HPDE6-E6E7 (cell line): ENCODE measurements around the gene FRY.

Experiments
- DNase-seq: peaks from one replicate; pipeline ENCODE4 v3.0.0; 2011; ENCODE audit warnings: missing footprints; ENCODE audit errors: extremely low spot score

Gene FRY

DNA sequence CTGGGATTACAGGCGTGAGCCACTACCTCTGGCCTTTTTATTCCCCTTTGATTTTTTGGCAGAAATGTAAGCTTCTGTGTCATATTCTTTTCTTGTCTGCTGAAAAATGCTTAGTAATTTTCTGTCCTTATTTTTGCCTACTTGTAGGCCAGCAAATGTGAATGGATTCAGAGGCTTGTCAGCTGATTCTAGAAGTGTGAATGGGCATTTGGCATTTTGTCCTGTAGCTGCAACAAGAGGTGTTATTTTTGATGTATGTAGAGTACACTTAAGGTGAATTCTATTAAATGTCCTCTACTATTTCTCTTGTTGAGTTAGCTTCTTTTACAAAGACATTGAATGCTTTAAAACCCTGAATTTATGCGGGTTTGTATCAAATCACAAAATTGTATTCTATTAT, 50.0 kb downstream of the FRY start:
- DNase-seq: no peak

DNA sequence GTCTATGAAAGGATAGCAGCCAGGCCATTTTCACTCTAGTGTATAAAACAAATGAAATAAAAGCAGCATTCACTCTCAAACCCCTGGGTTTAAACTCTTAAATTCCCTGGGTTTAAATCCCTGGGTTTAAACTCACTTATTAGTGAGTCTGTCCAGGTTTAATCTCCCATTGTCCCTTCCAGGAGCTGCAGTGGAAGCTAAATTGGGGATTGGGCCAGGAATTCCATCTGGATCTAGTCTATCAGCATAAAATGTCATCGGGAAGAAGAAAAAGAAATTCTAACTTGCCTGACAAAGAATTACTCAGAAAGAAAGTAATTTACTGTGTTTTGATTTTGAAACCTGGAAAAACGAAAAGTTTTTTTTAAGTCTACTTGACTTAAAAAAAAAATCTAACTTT, 54.8 kb downstream of the FRY start:
- no peak for DNase-seq

DNA sequence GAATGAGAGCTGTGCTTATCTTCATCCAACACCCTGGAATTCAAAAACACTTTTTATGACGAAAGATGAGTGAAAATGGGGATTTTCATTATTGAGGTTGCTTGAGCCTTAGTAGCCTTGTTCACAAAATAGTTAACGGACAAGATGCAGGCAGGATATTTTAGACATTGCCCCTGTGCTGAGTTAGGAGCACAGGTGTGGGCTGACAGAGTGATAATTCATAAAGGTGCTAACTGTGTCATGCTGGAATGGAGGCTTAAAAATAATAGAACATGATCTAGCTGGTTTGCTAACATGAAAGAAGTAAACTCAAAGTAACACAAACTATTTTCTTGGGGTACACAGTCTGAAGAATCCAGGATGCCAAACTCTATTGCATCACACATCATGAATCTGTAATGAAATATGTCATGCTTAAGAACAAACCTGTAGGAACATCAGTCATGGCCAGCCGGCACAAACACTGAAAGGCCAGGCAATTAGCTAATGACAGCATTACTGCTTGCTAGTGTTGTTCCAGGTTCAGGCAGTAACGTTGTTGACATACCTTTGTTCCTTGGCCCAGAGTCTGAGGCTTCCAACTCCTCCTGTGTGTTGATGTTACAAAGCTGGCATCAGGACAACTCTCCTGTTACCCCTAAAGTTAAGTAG, 55.3 kb downstream of the FRY start:
- DNase-seq: no peak

DNA sequence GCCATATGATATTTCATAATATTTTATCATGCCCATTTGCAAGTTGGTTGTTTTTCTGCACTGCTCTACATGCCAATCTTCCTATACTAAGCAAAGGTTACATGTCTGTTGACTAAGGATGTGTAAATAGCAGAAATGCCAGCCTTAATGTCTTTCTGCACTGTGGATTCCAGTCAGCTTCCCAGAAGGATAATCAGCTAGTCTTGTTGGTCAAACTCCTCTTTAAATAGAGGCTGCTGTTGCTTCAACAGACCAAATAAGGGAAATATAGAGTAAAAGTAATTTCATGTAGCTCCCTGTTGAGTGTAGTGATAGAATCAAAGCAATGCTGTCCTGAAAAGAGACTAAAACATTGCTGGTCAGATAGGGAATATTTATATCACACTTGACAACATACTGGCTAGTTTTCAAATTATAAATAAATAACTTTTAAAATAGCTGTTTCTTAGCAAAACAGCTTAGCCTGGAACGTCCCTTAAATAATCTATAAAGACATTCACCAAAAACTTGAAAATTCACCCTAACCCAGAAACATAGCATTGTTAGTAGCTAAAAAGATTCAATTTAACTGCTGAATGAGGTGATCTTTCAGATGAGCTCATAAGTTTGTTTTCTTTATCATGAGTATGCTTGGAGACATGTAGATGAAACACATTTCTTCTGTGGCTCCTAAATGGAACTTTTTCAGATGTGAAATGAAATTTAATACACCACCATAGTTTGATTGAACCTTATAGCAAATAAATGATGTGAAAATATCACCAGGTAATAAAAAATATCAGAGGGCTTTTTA, 56.6 kb downstream of the FRY start:
- no peak for DNase-seq

DNA sequence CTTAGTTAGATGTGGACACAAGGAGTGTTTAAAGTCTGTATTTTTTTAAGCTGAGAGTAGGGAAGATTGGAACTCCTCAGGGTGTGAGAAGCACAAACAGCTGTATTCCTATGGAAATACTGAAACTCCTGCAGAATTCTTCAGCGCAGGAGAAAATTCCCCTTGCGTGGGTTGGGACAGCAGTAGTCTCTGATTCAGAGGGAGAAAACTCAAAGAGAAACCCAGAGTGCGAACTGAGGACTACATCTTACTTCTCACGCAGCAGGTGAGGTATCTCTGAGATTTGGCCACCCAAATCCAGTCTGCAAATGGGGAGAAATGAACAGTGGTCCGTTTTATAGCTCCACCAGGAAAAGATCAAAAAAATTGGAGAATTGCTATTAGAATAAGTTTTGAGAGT, 60.9 kb downstream of the FRY start:
- DNase-seq: no peak

DNA sequence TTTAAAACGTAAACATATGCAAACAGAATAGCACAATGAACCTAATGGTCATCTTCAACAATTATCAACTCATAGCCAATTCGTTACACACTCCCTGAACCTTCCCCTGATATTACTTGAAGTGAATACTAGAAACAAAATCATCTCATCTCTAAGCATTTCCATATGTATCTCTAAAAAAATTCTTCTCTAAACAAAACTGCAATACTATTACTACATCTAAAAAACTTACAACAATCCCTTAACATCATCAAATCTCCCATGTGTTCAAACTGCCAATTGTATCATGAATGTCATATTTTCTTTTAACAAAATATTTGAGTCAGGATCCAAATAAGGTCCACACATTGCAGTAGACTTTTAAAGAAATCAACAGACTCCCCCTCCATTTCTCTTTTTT, 61.4 kb downstream of the FRY start:
- no peak for DNase-seq

DNA sequence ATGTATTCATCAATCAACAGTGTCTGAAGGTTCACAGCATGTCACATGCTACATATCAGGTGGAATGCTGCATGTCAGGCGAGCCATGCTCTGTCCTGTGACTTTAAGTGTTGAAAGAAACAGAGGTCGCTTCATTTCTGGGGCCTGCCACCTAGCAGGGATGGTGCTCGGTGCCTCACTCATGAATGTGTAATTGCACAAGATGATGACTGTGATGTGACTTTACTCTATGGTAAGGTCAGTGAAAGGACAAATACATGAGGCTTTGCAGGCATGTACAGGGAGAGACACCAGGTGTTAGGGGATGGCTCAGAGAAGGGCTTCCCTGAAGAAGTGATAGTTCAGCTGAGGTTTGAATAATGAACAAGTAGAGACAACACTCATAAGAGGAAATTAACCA, 66.7 kb downstream of the FRY start:
- DNase-seq: no peak

DNA sequence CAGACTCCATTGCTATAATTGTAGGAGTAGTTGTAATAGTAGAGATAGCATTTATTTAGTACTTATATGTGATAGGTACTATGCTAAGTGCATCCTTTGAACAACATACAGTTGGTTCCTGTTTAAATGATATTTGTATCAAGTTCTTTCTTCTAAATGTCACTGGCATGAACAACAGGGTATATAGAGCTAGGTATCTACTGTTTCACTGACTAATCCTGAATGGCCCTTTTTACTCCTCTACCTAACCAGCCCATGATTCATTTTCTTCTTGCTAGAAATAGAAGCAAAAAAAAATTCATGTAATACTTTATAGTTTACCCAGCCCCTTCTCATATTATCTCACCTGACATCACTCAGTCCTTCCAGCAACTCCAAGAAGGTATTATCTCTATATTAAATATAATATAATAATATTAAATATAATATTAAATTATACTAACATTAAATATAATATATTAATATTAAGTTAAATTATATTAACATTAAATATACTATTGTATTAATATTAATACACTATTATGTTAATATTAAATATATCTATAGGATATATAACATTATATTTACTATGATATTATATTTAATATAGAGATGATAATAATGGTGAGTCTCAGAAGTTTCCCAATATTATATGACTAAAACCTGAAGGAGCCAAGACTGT, 74.2 kb downstream of the FRY start:
- no peak for DNase-seq

DNA sequence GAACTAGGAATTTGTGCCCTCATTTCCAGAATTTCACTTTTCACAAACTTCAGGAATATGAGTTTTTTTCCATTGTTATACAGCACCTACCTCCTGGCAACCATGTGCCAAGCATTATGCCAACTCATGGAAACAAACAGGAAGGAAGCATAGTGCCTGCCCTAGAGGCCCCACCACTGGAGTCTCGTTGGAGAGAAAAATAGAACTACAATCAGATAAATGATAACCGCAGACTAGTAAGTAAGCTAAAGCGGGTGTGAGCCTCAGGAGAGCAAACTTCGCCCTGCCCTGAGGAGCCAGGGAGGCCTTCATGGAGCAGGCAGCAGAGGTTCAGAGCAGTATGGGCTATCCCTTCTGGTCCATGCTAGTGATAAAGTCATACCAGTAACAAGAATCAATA, 75.9 kb downstream of the FRY start:
- DNase-seq: no peak

DNA sequence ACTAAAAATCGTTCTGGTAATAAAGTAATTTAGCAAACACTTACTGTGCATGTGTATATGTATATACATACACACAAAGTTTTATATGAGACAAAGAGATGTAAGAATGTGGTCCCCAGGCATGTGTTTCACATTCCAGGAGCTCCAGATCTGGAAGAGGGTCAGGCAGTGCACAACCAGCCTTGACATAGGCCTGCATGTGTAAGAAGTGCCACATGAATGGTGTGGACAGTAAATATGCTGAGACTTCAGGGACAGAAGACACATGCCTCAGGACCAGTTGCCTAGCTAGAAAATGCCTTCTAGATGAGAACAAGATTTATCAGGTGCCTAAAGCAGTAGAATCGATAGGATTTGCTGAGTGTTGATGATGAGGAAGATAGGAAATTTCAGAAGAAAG, 76.4 kb downstream of the FRY start:
- DNase-seq: no peak

DNA sequence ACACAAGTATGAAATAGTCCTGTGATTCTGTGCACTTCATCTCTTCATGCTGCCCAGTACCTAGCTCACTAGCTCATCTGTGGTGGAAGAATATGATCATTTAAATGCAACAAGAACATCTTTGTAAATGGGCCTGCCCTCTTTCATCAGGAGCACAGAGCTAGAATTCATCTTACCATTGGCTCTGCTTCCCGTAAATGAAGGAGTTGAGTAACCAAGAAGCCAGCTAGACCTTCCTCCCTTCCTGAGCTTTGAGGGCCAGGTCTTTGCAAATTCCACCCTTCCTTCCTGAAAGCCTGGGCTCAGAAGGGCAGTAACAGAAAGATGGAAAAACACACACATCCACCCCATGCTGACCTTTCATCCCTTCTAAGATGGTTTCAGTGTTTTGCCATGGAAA, 82.0 kb downstream of the FRY start:
- no peak for DNase-seq

DNA sequence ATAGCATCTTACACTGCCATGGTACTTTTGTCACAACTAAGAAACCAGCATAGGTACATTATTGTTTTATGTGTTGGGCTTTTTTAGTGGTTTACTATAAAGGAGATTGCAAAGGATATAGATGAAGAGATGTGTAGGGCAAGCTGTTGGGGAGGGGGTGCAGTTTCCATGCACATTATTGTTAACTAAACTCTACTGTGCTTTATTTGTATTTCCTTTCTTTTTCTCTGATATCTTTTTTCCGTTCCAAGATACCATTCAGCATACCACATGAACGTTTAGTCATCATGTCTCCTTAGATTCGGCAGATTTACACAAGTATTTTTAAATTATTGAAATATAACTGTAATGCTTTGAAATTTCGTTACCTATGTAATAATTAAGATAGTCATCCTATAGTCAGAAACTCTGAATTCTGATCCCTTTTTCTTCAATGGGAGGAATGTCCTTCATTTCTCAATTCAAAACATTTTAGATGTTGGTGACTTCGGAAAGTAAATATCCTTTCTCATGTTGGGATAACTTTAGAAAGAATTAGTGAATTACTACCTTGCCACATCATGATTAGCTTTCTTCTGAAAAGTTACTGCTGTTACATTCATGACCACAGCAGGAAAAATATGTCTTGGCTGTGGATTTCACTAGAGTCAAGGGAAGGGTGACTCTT, 82.8 kb downstream of the FRY start:
- DNase-seq: no peak

DNA sequence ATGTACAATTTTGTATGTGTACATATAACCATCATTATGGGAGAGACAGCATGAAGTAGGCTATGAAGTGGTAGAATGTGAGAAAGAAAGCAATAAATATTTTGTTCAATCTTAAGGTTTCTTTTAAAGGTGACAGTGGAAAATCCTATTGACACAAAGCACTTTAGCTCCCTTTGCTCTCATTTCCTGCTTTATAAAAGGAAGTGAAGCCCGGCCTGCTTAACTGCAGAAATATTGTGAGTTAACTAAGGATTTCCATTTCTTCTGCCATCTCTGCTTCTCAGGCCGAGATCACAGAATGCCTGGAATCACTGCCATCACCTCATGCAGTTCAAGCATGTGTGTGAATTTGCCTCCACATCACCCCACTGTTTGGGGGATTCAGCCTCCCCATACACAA, 83.5 kb downstream of the FRY start:
- no peak for DNase-seq

DNA sequence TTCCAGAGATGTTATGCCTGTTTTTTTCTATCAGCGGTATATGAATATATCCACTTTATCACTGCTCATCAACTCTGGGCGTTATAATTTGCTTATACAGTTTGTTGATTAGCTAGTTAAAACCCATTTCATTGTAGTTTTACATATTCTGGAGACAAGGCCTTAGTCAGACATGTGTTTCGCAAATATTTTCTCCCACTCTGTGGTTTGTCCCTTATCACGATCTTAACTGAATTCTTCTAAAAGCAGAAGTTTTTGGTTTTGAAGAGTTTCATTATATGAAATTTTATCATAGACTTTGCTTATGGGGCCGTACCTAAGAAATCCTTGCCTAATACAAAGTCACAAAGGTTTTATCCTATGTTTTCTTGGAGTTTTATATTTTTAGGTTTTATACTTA, 84.6 kb downstream of the FRY start:
- no peak for DNase-seq

DNA sequence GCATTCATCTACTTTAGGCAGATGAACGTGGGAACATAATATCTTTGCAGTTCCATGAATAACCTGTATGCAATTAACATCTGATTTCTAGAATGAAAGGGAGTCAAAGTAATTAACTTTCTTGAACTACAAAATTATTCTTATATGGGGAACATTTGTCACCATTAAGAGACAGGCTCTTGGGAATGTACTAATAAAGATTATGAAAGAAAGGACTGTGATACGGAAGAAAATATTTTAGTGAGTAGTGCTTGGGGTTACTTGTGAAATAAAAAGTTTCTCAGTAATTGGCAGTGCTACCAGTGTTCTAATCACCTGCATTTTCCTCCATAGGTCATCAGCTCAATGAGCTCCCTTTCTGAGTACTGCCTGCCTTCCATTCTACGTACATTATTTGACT, 85.4 kb downstream of the FRY start:
- no peak for DNase-seq

DNA sequence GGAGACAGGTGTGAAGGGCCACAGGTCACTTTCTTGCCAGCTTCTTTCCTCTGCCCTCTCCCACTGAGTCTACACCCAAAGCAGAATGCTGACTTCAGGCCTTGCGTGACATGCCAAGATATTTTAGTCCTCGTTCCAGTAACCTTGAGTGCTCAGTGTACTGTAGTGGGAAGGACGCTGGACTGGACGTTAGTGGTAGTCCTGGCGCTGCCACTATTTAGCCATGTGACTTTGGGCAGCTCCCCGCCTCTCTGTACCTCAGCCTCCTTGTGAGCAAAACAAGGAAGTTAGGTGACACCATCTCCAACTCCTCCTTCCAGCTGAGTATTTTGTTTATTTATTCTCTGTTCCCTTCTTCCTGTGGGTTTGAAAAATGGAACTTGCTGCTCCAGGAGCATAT, 86.1 kb downstream of the FRY start:
- no peak for DNase-seq

DNA sequence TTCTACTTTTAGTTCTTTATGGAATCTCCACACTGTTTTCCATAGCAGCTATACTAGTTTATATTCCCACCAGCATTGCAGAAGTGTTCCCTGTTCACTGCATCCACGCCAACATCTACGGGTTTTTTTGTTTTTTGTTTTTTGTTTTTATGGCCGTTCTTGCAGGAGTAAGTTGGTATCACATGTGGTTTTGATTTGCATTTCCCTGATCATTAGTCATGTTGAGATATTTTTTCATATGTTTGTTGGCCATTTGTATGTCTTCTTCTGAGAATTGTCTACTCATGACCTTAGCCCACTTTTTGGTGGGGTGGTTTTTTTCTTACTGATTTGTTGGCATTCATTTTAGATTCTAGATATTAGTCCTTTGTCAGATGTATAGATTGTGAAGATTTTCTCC, 89.7 kb downstream of the FRY start:
- no peak for DNase-seq

DNA sequence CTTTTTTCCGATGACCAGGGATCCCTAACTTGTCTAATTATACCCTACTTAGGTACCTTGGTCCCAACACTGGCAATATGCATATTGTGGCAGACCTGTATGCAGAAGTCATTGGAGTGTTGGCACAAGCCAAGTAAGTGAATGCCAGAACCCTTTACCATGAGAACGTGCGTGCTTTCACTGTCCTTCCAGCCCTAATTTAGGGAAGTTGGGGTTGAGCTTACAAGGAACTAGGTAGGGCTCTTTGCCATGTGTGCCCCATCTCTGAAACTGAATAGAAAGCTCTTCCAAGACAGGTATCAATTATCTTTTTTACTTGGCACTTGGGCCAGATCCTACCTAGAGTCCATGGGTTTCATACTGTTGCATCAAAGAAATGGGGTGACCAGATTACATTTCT, 93.2 kb downstream of the FRY start:
- no peak for DNase-seq

DNA sequence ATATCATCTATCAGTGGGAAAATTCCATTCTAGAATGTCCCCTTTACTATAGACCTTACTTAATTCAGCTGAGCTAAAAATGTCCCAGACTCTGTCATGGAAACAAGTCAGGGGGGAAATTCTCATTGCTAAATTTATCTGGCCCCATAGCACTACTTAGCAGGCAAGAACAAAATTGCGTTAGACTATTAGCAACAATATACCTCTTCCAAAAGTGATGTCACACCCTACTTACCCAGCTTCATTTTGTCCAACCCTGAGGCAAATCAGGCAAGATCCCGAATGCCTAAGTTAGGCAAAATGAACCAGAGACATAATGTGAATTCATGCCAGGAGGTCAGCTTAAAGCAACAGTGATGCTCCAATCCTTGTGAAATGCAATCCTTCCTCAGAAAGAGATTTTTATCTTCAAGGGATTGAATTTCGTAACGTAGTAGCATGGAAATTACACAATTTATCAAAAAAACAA, 93.7 kb downstream of the FRY start:
- no peak for DNase-seq

DNA sequence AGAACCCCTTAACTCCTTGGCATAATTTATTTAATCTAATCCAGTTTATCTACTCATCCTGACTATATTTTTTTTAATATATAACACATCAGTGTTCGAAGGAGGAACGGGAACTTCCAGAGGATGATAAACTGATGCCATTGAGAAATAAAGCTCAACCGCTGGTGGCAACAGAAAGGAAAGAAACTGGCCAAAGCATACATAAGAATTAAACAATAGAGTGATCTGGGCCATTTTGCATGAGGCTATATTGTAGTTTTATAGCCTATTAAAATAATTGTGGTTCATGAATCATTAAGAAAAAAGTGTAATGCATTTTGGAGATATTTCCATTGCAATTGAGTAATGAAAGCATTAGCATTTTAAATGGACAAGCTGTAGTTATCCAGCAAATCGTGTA, 94.2 kb downstream of the FRY start:
- no peak for DNase-seq

DNA sequence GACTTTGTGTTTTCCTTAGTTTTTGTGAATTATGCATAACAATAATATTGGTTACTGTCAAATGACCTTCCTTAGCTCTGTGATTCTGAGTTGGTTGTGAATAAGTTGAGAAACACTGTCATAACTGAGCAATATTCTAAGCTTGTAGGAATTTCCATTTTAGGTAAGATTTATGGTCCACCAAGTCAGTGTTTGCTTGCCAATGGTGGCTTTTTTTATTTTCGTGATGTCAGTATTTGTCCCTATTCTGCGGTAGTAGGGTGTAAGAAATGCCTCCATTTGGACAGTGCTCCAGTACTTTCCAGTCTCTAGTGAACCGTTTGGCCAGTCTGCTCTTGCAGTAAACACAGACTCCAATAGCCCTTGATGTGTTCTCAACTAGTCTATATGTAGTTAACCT, 94.7 kb downstream of the FRY start:
- DNase-seq: no peak

DNA sequence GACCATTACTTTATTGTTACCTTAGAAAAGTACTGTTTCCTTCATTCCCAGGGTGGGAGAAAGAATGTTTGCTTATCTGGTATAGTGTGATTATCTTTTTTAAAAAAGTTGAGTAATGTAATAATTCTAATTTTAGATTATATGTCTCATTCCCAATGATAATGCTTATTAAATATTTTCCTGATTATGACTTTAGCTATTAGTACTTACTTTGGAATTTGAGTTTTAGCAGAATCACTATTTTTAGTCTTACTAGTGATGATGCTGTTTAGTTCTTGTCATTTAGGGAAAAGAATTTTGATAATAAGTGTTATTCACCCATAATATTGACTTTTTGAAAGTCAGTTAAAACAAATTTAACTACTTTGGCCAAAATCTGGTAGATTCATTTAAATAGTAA, 95.2 kb downstream of the FRY start:
- DNase-seq: no peak

DNA sequence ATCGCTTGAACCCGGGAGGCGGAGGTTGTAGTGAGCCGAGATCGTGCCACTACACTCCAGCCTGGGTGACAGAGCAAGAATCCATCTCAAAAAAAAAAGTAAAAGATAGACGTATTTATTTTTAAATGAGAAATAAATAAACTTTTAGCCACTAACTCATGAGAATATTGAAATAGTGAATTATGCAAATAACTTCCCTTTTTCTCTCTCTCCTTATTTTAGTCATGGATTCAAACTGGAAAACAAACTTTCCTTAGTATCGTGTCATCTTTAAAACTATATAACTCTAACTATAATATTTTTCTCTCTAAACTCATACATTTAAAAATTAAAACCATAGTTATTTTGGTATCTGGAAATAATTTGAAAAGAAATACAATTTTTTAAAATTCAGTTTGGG, 96.1 kb downstream of the FRY start:
- DNase-seq: no peak
